M059J (cell line): Measurements from ENCODE around the gene MYO1F. TPM values are rescaled to one million over a fixed set of nuclear protein-coding genes. Genes with fewer than 3 reads are reported as not detected.

ENCODE experiments used
- DNase-seq: peaks from one replicate; pipeline ENCODE4 v3.0.0-alpha.2; 2012; ENCODE audit warnings: low read depth
- total RNA-seq: library from RNA; depleted of rRNA; stranded (reverse); fragments of >200 nt; shearing (Covaris generic); gene quantifications from 2 replicates; pipeline ENCODE4 v1.2.3, GENCODE V29; 2014

Gene MYO1F
- total RNA-seq, 1 experiment from 2014 or later = 0.25 TPM

DNA sequence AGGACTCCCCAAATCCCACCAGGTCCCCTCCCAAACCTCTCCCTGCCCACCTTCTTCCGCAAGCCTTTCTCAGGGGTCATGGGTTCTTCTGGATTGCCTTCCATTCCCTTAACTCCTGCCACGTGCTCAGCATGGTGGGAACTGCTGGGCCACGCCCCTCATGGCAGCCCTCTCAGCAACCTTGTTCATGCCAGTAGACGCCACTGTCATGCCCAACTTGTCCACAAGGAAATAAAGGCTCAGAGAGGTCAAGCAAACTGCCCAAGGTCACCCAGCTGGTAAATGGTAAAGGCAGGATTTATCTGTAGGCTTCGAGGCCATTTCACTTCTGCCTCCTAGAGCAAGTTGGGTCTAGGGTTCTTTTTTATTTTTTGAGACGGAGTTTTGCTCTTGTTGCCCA is 85.7 kb downstream of the MYO1F start:
- DNase-seq = no peak

DNA sequence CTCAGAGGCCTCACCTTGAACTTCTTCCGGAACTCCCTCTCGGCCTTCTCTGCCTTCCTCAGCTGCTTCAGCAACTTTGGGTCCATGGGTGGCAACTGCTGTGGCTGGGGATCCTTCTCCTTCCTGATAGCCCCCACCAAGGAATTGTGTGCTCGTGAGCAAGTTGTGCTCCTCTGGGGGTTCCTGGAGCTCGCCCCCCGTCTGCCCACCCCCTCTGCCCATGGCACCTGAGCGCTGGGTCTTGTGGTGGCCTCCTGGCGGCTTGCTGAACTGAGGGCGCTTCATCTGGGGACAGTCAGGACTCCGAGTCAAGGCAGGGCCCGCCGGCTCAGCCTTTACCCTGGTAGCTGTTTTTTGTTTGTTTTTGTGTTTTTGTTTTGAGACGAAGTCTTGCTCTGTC is 86.4 kb downstream of the MYO1F start:
- no peak for DNase-seq

DNA sequence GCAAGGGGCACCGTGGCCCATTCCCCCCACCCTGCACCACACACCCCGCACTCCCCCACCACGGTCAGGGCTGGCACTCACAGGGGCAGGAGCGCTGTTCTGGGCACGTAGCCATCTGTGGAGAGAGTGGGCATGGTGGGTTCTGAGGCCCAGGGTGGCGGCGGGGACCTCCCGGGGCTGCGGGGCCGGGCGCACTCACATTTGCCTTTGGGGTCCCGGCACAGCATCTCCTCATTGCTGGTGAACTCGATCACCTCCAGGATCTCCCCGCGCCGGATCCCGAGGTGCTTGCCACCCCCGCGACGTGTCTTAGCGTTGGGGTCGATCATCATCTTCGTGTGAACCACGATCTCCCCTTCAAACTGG is 86.9 kb downstream of the MYO1F start:
- DNase-seq = no peak

DNA sequence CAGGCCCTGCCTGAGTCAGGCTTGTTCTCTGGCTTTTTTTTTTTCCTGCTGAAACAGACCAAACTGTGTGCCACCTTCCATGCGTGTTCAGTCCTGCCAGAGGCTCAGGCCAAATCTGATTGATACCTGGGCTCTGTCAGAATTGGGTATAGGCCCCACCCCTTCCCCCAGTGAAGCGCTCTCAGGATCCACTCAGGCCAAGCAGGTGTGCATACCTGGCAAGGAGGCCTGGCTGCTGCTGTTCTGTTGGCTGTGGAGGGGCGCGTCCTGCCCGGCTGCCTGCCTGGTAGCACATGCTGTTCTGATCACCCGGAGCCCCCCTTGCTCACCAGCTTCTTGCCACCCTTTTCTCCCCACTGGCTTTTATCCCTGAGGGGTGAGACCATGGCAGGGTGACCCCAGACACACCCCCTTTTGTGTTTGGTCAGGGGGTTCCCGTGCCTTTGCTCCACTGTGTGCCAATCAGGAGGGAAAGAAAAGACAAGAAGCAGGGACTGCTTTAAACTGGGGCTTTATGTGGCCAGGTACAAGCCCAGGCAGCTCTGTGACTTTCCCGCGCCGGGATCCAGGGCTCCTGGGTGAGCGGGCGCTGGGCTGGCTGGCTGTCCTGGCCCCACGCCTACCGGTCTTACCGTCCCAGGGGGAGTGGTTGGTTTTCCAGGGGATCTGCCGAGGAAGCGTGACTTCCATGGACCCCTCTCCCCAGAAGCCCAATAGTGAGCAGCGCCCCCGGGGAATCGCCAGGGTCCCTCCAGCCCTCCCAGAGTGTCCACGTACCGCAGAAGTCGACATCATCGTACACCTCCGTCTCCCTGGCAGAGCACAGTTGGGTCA is 87.5 kb downstream of the MYO1F start:
- peak; percentile 19 for DNase-seq

DNA sequence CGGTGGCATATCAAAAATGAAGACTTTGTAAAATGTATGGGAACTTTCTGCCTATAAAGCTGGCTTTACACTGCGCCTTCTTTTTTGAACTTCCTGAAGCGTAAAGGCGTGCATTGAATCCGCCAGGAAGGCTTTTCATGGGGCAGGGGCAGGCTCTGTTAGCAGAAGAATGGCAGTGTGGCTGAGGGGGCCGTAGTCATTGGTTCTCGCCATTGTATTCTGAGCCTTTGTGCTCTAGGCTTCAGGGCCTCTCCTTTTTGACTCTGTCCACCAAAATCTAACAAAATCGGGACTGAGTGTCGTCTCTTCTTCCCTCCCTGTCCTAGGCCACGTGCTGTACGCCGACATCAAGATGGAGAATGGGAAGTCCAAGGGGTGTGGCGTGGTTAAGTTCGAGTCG is 88.9 kb downstream of the MYO1F start:
- no peak for DNase-seq

DNA sequence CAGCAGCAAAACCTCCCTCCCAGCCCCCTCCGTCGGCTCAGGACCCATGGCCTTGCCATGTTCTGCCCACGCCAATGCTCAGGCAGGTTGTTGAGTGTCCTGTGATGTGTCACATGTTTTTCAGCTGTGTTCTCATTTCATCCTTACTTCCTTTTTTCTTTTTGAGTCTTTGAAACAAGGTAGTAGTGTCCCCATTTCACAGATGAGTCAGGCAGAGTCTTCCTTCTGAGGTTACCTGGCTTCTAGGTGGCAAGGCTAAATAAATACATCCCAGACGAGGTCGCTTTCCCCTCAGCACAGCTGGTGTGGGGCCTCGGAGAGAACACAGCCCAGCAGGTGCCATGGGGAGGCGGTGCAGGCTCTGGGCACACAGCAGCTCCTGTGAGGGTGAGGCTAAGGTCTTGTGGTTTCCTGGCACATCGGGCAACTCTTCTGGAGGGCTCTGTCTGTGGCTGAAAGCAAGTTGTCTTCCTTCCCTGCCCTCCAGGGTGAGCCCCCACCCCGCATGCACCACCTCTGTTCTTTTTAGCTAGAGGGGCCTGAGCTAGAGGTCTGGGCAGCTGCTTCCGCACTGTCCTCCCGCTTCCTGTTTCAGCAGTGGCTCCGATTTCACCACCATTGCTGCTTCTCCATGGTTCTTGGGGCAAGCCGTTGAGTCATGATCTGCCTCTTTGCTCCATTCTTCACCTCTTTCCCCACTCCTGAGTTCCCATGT is 89.9 kb downstream of the MYO1F start:
- no peak for DNase-seq

DNA sequence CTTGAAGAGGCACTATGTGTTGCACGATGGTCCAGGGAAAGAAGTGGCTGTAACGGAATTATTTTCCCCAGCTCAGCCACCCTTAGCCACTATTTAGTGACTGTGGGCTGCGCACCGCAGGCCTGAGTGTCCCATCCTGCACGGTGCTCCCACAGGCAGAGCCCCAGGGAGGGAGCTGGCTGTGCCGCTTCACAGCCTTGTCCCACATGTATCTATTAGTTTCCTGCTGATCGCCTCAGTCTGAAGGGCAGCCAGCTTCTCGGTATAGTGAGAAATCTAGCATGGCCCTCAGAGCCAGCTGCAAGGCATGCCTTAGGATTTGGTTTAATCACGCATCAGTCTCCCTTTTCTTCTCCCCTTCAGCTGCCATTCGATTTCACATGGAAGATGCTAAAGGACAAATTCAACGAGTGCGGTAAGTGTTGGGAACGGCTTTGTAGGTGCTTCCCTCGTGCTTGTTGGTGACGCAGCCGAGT is 90.5 kb downstream of the MYO1F start:
- no peak for DNase-seq

DNA sequence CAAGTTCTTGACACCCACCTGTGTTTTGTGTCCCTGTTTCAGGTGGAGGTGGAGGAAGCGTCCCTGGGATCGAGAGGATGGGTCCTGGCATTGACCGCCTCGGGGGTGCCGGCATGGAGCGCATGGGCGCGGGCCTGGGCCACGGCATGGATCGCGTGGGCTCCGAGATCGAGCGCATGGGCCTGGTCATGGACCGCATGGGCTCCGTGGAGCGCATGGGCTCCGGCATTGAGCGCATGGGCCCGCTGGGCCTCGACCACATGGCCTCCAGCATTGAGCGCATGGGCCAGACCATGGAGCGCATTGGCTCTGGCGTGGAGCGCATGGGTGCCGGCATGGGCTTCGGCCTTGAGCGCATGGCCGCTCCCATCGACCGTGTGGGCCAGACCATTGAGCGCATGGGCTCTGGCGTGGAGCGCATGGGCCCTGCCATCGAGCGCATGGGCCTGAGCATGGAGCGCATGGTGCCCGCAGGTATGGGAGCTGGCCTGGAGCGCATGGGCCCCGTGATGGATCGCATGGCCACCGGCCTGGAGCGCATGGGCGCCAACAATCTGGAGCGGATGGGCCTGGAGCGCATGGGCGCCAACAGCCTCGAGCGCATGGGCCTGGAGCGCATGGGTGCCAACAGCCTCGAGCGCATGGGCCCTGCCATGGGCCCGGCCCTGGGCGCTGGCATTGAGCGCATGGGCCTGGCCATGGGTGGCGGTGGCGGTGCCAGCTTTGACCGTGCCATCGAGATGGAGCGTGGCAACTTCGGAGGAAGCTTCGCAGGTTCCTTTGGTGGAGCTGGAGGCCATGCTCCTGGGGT is 91.5 kb downstream of the MYO1F start:
- DNase-seq = no peak

DNA sequence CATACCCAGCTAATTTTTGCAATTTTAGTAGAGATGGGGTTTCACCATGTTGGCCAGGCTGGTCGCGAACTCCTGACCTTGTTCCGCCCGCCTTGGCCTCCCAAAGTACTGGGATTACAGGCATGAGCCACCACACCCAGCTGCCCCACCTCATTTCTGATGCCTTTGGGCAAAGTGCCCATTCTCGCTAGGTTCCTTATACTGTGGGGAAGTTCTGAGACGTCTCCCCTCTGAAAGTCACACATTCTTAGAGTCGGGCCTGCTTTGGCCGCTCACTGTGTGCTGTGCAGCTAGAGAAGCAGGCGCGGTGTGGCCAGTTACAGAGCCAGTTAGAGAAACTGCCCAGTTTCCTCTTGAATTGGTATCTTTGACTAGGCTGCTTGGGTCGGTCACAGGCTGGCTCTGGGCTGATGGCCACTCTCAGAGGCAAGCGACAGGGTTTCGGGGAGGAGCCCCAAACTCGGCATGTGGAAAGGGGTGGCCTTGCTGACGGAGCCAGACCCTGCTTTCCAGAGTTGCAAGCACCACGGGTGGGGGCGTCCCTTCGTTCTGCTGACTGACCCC is 92.8 kb downstream of the MYO1F start:
- no peak for DNase-seq

DNA sequence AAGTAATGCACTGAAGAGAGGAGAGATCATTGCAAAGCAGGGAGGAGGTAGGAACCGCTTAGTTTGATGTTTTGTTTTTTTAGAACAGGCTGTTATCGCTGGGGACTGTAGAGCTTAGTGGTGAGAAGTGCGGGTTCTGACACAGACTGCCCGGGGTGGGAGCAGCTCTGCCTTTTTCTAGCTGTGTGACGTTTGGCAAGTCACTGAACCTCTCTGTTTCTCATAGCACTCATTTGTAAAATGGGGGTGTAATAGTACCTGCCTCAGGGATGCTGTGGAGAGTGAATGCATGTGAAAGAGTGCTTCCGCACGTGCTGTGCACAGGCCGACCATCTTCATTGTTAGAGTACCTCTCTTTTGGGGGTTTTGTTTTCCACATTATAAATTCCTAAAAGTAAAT is 94.1 kb downstream of the MYO1F start:
- no peak for DNase-seq

DNA sequence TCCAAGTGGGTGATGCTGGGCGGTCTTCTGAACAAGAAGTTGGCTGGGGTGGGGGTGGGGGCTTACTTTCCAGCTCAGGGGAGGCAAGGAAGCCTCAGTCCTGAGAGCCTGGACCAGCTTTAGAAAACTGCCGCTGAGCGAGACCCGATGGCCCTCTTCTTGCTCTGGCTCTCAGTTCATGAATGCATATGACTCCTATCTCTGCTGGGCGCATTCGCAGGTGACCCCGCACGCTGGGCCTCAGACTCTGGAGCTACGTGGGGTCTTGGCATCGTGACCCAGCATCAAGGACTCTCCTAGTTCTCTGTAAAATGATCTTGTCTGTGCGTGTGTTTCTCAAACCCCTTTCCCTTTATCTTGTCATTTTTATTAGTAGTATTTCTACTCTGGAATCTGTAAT is 94.5 kb downstream of the MYO1F start:
- no peak for DNase-seq

DNA sequence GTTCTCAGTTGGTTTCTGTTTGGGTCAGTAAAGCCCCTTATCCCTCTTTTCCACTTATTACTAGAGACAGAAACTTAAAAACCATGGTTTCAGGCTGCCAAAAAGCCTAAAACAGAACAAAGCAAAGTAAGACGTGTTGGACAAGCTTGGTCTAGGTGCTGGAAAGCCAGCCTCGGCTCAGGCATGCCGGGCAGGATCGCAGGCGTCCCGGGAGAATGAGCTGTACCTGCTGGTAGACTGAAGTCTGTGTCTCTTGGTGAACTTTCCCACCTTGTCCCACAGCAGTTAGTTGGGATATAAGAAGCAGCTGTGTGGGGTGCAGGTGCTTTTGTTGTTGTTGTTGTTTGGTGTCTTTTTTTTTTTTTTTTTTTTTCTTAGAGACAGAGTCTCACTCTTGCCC is 95.6 kb downstream of the MYO1F start:
- DNase-seq = no peak

DNA sequence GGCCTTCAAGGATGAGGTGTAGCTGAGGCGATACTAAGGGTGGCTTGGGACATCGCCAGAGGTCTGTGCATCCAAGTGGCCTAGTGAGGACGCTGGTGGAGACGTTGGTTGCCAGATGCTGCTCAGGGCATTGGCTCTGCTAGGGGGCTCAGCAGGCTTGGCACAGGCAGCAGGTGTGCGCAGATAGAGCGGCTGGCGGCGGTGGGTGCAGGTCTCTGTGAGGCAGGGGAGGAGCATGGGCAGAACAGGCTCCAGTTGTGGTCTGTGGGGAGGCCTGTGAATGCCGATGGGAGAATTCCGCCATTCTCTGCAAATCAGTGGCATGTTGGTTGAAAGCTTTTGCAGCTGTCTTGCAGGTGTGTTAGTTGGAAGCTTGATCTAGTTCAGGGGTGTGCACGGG is 96.0 kb downstream of the MYO1F start:
- no peak for DNase-seq

DNA sequence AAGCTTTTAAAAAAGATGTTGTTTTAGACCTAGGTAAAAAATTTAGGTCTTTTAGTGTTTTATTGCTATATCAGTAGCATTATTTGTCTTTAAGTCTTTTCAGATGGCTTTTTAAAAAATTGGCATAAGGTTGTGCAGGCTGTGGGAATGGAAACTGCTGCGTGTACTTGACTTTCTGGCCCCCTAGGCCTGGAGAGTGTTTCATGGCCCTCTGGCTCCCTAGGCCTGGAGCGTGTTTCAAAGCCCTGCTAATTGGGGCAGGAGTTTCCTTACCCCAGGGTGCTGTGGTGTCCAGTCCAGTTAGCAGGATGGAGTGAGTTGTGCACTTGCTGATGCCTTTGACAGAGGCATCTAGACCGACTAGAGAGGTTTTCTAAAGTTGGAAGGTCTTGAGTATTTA is 98.6 kb downstream of the MYO1F start:
- no peak for DNase-seq

DNA sequence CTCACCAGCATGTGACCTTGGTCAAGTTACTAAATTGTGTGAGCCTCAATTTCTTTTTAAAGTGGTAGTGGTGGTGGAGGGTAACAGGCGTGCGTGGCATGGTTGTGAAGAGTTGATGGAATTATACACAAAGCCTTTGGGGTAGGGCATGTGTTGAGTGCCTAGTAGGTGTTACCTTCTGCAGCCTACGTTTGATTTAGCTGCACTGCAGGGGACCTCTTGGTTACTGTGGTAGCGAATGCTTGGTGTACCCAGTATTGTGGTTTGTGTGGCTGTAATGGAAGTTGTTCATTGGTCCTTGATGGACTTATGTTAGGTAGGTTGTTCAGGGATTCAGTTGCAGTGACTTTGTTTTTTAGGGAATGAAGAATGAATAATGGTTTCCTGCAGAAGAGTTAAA is 99.4 kb downstream of the MYO1F start:
- no peak for DNase-seq

DNA sequence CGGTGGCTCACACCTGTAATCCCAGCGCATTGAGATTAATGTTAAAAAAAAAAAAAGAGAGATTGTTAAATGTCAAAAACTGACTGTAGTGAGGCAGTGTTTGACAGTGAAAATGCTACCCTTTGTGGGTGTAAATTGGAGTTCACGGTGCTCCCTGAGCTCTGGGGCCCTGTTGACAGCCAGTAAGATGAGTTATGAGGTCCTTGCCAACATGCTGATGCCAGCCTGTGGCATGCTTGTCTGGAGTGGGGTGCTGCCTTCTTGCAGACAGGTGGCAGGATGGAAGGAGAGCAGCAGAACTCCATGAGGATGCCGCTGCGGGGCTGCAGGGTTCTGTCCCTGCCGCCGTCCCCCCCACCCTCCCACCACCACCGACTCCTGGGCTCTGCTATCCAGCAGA is 100.7 kb downstream of the MYO1F start:
- no peak for DNase-seq

DNA sequence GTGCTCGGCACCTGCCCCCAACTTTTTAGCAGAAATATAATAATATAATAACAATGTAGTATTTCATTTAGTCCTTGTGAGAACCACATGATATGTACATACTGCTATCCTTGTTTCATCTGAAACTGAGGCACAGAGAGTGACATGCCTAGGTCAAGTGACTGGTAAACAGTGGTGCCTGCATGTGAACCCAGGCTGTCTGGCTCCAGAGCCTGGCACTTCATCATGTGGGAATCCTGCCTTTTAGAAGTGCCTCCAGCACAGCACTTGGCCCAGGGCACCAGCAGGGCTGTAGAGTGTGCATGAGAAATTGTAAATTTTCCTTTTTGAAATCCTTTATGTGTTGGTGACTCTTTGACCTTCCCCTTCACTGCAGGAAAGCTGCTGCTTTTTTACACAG is 102.2 kb downstream of the MYO1F start:
- DNase-seq = no peak

DNA sequence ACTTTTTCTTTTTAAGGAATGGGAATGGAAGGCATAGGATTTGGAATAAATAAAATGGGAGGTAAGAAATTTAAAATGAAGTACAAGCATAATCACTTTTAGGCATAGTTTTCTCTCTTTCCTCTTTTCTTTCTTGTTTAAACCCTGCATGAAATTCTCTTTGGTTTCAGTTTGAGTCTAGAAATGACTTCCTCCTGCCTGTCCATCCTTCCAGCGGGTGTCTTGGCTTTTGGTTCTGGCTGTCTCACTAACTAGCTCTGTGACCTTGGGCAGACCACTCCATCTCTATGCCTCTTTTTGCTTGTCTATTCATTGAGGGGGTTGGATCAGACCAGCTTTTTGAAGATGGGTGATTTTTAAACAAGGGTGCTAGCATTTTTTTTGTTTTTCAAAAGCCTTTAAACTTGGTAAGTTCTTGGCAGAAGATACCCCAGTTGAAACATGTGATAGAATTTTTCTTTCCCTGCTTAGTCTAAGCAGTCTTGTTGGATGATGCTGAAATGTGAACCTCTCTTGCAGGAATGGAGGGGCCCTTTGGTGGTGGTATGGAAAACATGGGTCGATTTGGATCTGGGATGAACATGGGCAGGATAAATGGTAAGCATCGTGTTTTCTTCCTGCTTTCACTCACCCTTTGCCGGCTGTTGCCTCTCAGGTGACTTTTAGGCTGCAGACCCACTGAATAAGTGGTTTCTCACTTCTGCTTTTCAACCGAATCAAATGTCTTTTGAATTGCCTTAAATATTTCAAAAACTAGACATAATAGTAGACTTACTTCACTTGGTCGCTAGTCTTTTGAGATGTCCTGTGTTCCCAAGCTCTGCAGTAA is 103.4 kb downstream of the MYO1F start:
- DNase-seq = no peak
